Naive thymus-derived CD4-positive, alpha-beta T cell (primary cell): ENCODE results near the gene CHCHD2. TPM values are rescaled to one million over a fixed set of nuclear protein-coding genes. Genes with fewer than 3 reads are reported as not detected.
"Not testable (repeated sequence)": the region's sequence is repeated elsewhere in the genome, so short reads cannot be mapped to it uniquely, and the experiment has no call there.

Source experiments
- ATAC-seq: fragments of 150-1000 bp; cut with Tn5 transposase; 2 replicates; pipeline ENCODE4 v1.10.0; 2021; ENCODE audit warnings: mild to moderate bottlenecking, moderate library complexity
- CTCF ChIA-PET: fragments of 350-600 bp; sonication (Branson Sonifier 250); formaldehyde crosslinking; loops from one replicate; lab custom pipeline; 2021; ENCODE audit warnings: antibody characterized with exemption; lab: Charles Lee
- POLR2A ChIA-PET: fragments of 350-600 bp; sonication (Branson Sonifier 250); formaldehyde crosslinking; loops from one replicate; lab custom pipeline; 2021; ENCODE audit warnings: antibody characterized with exemption, inconsistent platforms; lab: Charles Lee
- DNase-seq, 9 donors: peaks; one replicate each; pipeline versions ENCODE4 v3.0.0 to v3.0.0-alpha.2; 2020 to 2022; ENCODE audit warnings: mixed read lengths in 1 of 9
- H3K27ac ChIP-seq: one replicate; pipeline ENCODE4 v1.7.0; 2013; ENCODE audit warnings: mild to moderate bottlenecking, low read depth, low read length, moderate library complexity
- H3K27me3 ChIP-seq, 2 donors: one replicate each; pipeline ENCODE4 v1.7.0; 2013; ENCODE audit warnings: low read length in 2 of 2, mild to moderate bottlenecking in 2 of 2, moderate library complexity in 2 of 2; ENCODE audit not compliant: control insufficient read depth in 2 of 2, insufficient read depth in 2 of 2
- H3K36me3 ChIP-seq, 3 experiments: 1 replicate in 2 of 3; 2 replicates in 1 of 3; pipeline ENCODE4 v1.7.0; 2013; ENCODE audit warnings: low read length in 3 of 3, mild to moderate bottlenecking in 3 of 3, moderate library complexity in 1 of 3; ENCODE audit not compliant: insufficient read depth in 3 of 3, control insufficient read depth in 2 of 3
- H3K4me1 ChIP-seq, 2 donors: one replicate each; pipeline ENCODE4 v1.7.0; 2013; ENCODE audit warnings: low read length in 2 of 2, mild to moderate bottlenecking in 2 of 2, moderate library complexity in 1 of 2; ENCODE audit not compliant: control insufficient read depth in 2 of 2, insufficient read depth in 2 of 2
- H3K4me3 ChIP-seq: 2 replicates; pipeline ENCODE4 v1.7.0; 2013; ENCODE audit warnings: mild to moderate bottlenecking, low read length
- H3K9me3 ChIP-seq, 3 experiments: 1 replicate in 2 of 3; 2 replicates in 1 of 3; pipeline ENCODE4 v1.7.0; 2013; ENCODE audit warnings: low read length in 3 of 3; ENCODE audit not compliant: control insufficient read depth in 2 of 3
- H3K27ac Mint-ChIP-seq, 9 donors: one replicate each; pipeline ENCODE4 v1.8.0; 2020 to 2022; ENCODE audit warnings: mixed read lengths in 9 of 9, mild to moderate bottlenecking in 8 of 9, moderate library complexity in 5 of 9, inconsistent platforms in 2 of 9
- H3K27me3 Mint-ChIP-seq, 5 donors: one replicate each; pipeline ENCODE4 v1.8.0; 2021 to 2022; ENCODE audit warnings: mixed read lengths in 5 of 5, mild to moderate bottlenecking in 1 of 5
- H3K36me3 Mint-ChIP-seq, 5 donors: one replicate each; pipeline ENCODE4 v1.8.0; 2020 to 2022; ENCODE audit warnings: mixed read lengths in 5 of 5, mild to moderate bottlenecking in 3 of 5, inconsistent platforms in 1 of 5
- H3K4me1 Mint-ChIP-seq, 7 donors: one replicate each; pipeline ENCODE4 v1.8.0; 2020 to 2022; ENCODE audit warnings: mixed read lengths in 7 of 7, mild to moderate bottlenecking in 3 of 7, inconsistent platforms in 1 of 7
- H3K4me3 Mint-ChIP-seq, 10 donors: one replicate each; pipeline ENCODE4 v1.8.0; 2020 to 2022; ENCODE audit warnings: mild to moderate bottlenecking in 10 of 10, mixed read lengths in 10 of 10, moderate library complexity in 6 of 10, inconsistent platforms in 2 of 10
- H3K9me3 Mint-ChIP-seq, 11 donors: one replicate each; pipeline ENCODE4 v1.8.0; 2020 to 2022; ENCODE audit warnings: mixed read lengths in 11 of 11, mild to moderate bottlenecking in 4 of 11, inconsistent platforms in 1 of 11, moderate library complexity in 1 of 11
- intact Hi-C, 2 donors: fragments of 100-400 bp; cut with micrococcal nuclease; formaldehyde crosslinking; loops; one replicate each; pipeline ENCODE4 v1.15.1; 2023
- polyA plus RNA-seq, 2 donors: library from polyadenylated mRNA; unstranded; fragments of 300-500 nt; fragmentation: Illumina TruSeq; gene quantifications; one replicate each; pipeline ENCODE4 v1.2.3, GENCODE V29; 2021
- total RNA-seq, 6 experiments: library from RNA in 5 of 6; stranded (reverse) in 5 of 6; gene quantifications; 1 replicate in 5 of 6; 2 replicates in 1 of 6; pipeline ENCODE4 v1.2.3 and lab custom pipeline; 2021 to 2026

CHCHD2 gene
- total RNA-seq (100 to 1,000 TPM; 133 to 451 (median 179) TPM), polyA plus RNA-seq (100 to 1,000 TPM; 355 to 468 TPM), total RNA-seq (lab: John Stamatoyannopoulos, UW) (107 reads per million, percentile 85 among the genes with 10 or more reads in this experiment)

DNA sequence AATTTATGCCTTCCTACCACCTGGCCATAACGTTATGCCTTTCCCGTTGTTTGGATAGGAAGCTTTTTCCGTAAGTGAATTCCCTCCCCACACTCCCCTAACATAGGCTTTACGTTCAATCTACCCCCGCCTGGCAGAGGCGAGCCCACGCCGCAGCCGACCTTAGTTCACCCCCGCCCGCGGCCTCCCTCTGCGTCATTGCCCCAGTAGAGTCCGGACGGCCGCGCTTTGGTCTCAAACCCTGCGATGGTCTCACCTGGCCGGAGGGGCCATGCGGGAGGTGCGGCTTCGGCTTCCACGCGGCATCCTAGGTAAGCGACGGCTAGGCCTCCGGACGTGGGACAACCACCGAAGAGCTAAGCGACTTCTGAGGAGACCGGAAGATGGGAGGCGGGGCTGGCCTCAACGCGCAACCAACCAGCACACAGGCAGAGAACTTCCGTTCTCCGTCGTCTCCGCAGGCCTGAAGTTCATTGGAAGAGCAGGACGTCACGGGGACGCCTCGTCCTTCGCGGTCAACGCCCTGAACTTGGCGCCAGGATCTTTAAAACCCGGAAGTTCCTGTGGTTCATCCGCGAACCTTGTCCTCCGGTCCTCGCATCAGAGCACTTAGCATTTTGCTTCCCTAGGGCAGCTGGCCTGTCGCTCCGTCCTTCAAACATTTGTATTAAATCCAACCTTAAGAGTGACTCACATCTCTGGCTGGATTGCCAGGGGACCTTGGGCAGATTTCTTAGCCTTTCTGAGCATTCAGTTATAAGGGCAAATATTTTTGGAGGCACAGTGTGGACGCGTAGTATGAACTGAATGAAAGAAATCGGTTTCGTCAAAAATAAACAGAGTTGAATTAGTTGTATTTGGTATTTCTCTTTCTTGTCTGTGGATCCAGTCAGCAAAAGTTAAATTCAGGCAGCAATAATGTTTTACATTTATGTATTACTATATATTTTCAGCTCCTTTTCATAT, at the start of gene CHCHD2:
TSS of gene CHCHD2 (minus strand) at position 369 of the 966 bp plus-strand sequence. CDS start at position 306, 63 bp downstream.
- ATAC-seq (peak; percentile 99), DNase-seq (peak; percentile 75 to 96 (median 93))
- Histone ChIP-seq H3K27ac (peak within 1 kb of the TSS; percentile 95), H3K4me3 (peak within 1 kb of the TSS; percentile 72), H3K27me3 (no peaks in the 10 kb centered on the region), H3K9me3 (no peaks in the 10 kb centered on the region), H3K4me1 (peaks cover 18 to 20% of the 10 kb centered on the region in 2 donors), H3K36me3 (peaks cover 5 to 32% (median 20%) of the 10 kb centered on the region in 3 experiments)
- Mint-ChIP-seq H3K9me3 (peaks cover 0 to 16% (median 0%) of the 10 kb centered on the region in 11 donors), H3K27ac (peak within 1 kb of the TSS; percentile 97 to 99 (median 98)), H3K27me3 (no peaks in the 10 kb centered on the region), H3K4me3 (peak within 1 kb of the TSS; percentile 94 to 100 (median 96)), H3K36me3 (peaks cover 4 to 35% (median 11%) of the 10 kb centered on the region in 5 donors), H3K4me1 (peaks cover 19 to 43% (median 33%) of the 10 kb centered on the region in 7 donors)
- ChIA-PET CTCF (interaction anchor here (0.6 kb wide), 1 partner anchor 98 kb away, joined by 3 read pairs; no protein-coding TSS in a partner anchor), POLR2A (interaction anchor here (0.8 to 2.0 kb wide), 13 partner anchors 9 to 1348 kb away, joined by 3 to 19 read pairs (median 4); partner anchors contain the start of genes CCT6A, LANCL2, NIPSNAP2 and NUPR2)
- intact Hi-C loops = loop anchor here (1.0 to 5.0 kb wide), 14 partner anchors 32 to 1347 kb away; partner anchors contain the start of genes CCT6A (in 2 of the 2), MRPS17 (in 2 of the 2), PSPH (in 2 of the 2) and SEC61G (in 2 of the 2)

GRCh38 chr7:56131062-56131461, 24.8 kb upstream of the CHCHD2 start:
- H3K4me1 Mint-ChIP-seq, H3K9me3 ChIP-seq, H3K27me3 ChIP-seq, H3K4me1 ChIP-seq, H3K36me3 ChIP-seq, H3K9me3 Mint-ChIP-seq, H3K4me3 ChIP-seq, CTCF ChIA-PET, intact Hi-C loops, H3K36me3 Mint-ChIP-seq, H3K27ac Mint-ChIP-seq, POLR2A ChIA-PET, H3K4me3 Mint-ChIP-seq, ATAC-seq, H3K27ac ChIP-seq, DNase-seq, H3K27me3 Mint-ChIP-seq: not testable (repeated sequence)

DNA sequence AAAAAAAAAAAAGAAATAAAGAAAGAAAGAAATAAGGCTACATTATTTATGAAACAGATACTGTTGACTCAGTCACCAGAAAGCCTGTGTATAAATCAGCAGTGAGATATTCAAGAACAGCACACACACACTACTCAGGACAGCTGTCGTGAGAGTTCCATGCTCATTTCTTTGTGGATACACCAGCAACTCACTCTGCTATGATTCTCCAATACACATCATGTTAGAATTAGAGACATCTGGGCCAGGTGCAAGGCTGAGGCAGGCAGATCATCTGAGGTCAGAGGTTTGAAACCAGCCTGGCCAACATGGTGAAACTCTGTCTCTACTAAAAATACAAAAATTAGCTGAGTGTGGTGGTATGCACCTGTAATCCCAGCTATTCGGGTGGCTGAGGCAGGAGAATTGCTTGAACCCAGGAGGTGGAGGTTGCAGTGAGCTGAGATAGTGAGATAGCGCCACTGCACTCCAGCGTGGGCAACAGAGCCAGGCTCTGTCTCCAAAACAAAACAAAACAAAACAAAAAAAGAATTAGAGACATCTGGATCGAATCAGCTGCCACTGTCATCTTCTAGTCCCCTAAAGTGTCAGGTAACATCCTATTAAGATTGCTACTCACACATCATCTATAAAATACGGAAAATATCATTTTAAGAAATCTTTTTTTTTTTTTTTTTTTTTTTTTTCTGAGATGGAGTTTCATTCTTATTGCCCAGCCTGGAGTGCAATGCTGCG, 21.1 kb upstream of the CHCHD2 start:
- Histone ChIP-seq H3K4me1 (no peaks in the 10 kb centered on the region), H3K27me3 (no peaks in the 10 kb centered on the region), H3K4me3 (no peak overlapping the region), H3K9me3 (no peaks in the 10 kb centered on the region), H3K27ac (no peak overlapping the region), H3K36me3 (no peaks in the 10 kb centered on the region)
- Mint-ChIP-seq H3K4me1 (no peaks in the 10 kb centered on the region), H3K9me3 (no peaks in the 10 kb centered on the region), H3K36me3 (no peaks in the 10 kb centered on the region), H3K4me3 (no peak overlapping the region), H3K27ac (no peak overlapping the region), H3K27me3 (peaks cover 0 to 4% (median 0%) of the 10 kb centered on the region in 5 donors)
- CTCF ChIA-PET = no interaction called here
- intact Hi-C loops = no loop called here
- POLR2A ChIA-PET = no interaction called here
- DNase-seq (no peak), ATAC-seq (no peak)

DNA sequence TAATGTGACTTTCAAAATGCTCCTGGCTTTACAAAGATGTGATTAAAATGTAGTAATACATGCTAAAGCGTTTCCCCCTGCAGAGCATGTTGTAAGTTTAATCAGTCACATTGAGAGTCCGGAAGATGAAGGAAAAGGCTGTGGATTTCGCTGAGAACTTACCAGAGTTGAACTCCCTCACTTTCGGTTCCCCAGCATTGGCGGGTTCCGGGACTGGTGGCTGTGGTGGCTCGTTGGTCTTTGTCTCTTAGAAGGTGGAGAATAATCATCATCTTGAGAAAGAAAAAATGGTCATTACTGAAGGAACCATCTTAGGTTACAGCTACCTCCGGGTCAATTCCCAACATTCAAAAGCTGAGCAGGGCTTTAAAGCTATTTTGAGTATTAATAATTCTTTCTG, 19.6 kb upstream of the CHCHD2 start:
- Histone ChIP-seq H3K9me3 (no peaks in the 10 kb centered on the region), H3K4me1 (no peaks in the 10 kb centered on the region), H3K27me3 (no peaks in the 10 kb centered on the region), H3K36me3 (no peaks in the 10 kb centered on the region), H3K4me3 (no peak overlapping the region), H3K27ac (no peak overlapping the region)
- H3K36me3 Mint-ChIP-seq = no peaks in the 10 kb centered on the region
- CTCF ChIA-PET = interaction anchor here (0.7 kb wide), 1 partner anchor 191 kb away, joined by 3 read pairs; no protein-coding TSS in a partner anchor
- ATAC-seq (no peak), DNase-seq (no peak)
- intact Hi-C loops = no loop called here
- H3K9me3 Mint-ChIP-seq = no peaks in the 10 kb centered on the region
- H3K27ac Mint-ChIP-seq = no peak overlapping the region
- H3K4me1 Mint-ChIP-seq = no peaks in the 10 kb centered on the region
- POLR2A ChIA-PET = no interaction called here
- H3K4me3 Mint-ChIP-seq = no peak overlapping the region
- peaks cover 0 to 4% (median 0%) of the 10 kb centered on the region in 5 donors for H3K27me3 Mint-ChIP-seq

GRCh38 chr7:56124981-56125380, 18.7 kb upstream of the CHCHD2 start:
- Mint-ChIP-seq H3K9me3 (no peaks in the 10 kb centered on the region), H3K36me3 (no peaks in the 10 kb centered on the region), H3K27me3 (peaks cover 0 to 4% (median 0%) of the 10 kb centered on the region in 5 donors), H3K4me1 (no peaks in the 10 kb centered on the region), H3K4me3 (no peak overlapping the region), H3K27ac (no peak overlapping the region)
- Histone ChIP-seq H3K4me1 (no peaks in the 10 kb centered on the region), H3K27me3 (no peaks in the 10 kb centered on the region), H3K9me3 (no peaks in the 10 kb centered on the region), H3K27ac (no peak overlapping the region), H3K4me3 (no peak overlapping the region), H3K36me3 (no peaks in the 10 kb centered on the region)
- intact Hi-C loops = no loop called here
- no peak for DNase-seq
- CTCF ChIA-PET = no interaction called here
- no peak for ATAC-seq
- POLR2A ChIA-PET = interaction anchor here (1.3 kb wide), 1 partner anchor 18 kb away, joined by 4 read pairs; the partner anchor contains the start of gene CHCHD2

DNA sequence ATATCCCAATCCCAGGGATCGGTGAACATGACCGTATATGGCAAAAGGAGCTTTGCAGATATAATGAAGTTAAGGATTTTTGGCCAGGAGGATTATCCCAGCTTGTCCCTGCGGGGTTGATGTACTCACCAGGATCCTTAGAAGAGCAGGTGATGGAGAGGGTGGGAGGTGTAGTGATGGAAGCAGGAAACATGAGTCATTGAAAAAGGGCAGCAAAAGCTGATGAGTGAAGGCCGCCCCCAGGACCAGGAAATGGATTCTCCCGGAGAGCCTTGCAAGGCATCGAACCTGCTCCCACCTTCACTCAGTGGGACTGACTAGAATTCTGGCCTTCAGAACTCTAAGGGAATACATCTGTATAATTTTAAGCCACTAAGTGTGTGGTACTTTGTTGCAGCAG, 15.2 kb upstream of the CHCHD2 start:
- no peak for ATAC-seq
- H3K36me3 Mint-ChIP-seq = no peaks in the 10 kb centered on the region
- H3K27ac Mint-ChIP-seq = no peak overlapping the region
- POLR2A ChIA-PET = no interaction called here
- H3K27ac ChIP-seq = no peak overlapping the region
- no peak overlapping the region for H3K4me3 ChIP-seq
- peaks cover 13 to 27% (median 15%) of the 10 kb centered on the region in 5 donors for H3K27me3 Mint-ChIP-seq
- no peaks in the 10 kb centered on the region for H3K9me3 ChIP-seq
- intact Hi-C loops = no loop called here
- H3K27me3 ChIP-seq = no peaks in the 10 kb centered on the region
- no peak for DNase-seq
- no peaks in the 10 kb centered on the region for H3K9me3 Mint-ChIP-seq
- CTCF ChIA-PET = no interaction called here
- H3K36me3 ChIP-seq = no peaks in the 10 kb centered on the region
- no peak overlapping the region for H3K4me3 Mint-ChIP-seq
- H3K4me1 ChIP-seq = no peaks in the 10 kb centered on the region
- H3K4me1 Mint-ChIP-seq = no peaks in the 10 kb centered on the region
